HG02981 (cell line): ENCODE results near the gene ST6GALNAC3.

Experiments used
- ATAC-seq: cut with Tn5 transposase; IDR thresholded peaks from one replicate; pipeline ENCODE4 v1.9.1; 2021; ENCODE audit warnings: mild to moderate bottlenecking, moderate library complexity; ENCODE audit not compliant: unreplicated experiment

Gene ST6GALNAC3

GRCh38 chr1:76408303-76408702, 333.8 kb downstream of the ST6GALNAC3 start:
- no peak for ATAC-seq

- no peak for ATAC-seq
Measured at GRCh38 chr1:76410499-76410898, 336.0 kb downstream of the ST6GALNAC3 start.

GRCh38 chr1:76418531-76418930, 344.0 kb downstream of the ST6GALNAC3 start:
- ATAC-seq: no peak

GRCh38 chr1:76419603-76420002, 345.1 kb downstream of the ST6GALNAC3 start:
- ATAC-seq: no peak

GRCh38 chr1:76425201-76426145, 350.9 kb downstream of the ST6GALNAC3 start:
- no peak for ATAC-seq

- no peak for ATAC-seq
Measured at GRCh38 chr1:76426606-76427005, 352.1 kb downstream of the ST6GALNAC3 start.

GRCh38 chr1:76428028-76428427, 353.5 kb downstream of the ST6GALNAC3 start:
- no peak for ATAC-seq

- ATAC-seq: no peak
Measured at GRCh38 chr1:76430531-76430930, 356.0 kb downstream of the ST6GALNAC3 start.

GRCh38 chr1:76433526-76433925, 359.0 kb downstream of the ST6GALNAC3 start:
- no peak for ATAC-seq

GRCh38 chr1:76443217-76443616, 368.7 kb downstream of the ST6GALNAC3 start:
- ATAC-seq: no peak

GRCh38 chr1:76444773-76445172, 370.2 kb downstream of the ST6GALNAC3 start:
- ATAC-seq: no peak

GRCh38 chr1:76450229-76450628, 375.7 kb downstream of the ST6GALNAC3 start:
- no peak for ATAC-seq

GRCh38 chr1:76463278-76463677, 388.7 kb downstream of the ST6GALNAC3 start:
- no peak for ATAC-seq

GRCh38 chr1:76463849-76464248, 389.3 kb downstream of the ST6GALNAC3 start:
- ATAC-seq: no peak

GRCh38 chr1:76465030-76465429, 390.5 kb downstream of the ST6GALNAC3 start:
- ATAC-seq: no peak

GRCh38 chr1:76470166-76470565, 395.6 kb downstream of the ST6GALNAC3 start:
- ATAC-seq: no peak

GRCh38 chr1:76471536-76471935, 397.0 kb downstream of the ST6GALNAC3 start:
- ATAC-seq: no peak

GRCh38 chr1:76473591-76473990, 399.0 kb downstream of the ST6GALNAC3 start:
- ATAC-seq: no peak

- no peak for ATAC-seq
Measured at GRCh38 chr1:76474922-76475321, 400.4 kb downstream of the ST6GALNAC3 start.

GRCh38 chr1:76477156-76477555, 402.6 kb downstream of the ST6GALNAC3 start:
- no peak for ATAC-seq

GRCh38 chr1:76480827-76481226, 406.3 kb downstream of the ST6GALNAC3 start:
- no peak for ATAC-seq

- no peak for ATAC-seq
Measured at GRCh38 chr1:76481672-76482071, 407.1 kb downstream of the ST6GALNAC3 start.

GRCh38 chr1:76482272-76482671, 407.7 kb downstream of the ST6GALNAC3 start:
- no peak for ATAC-seq
